Neutrophil (primary cell): ENCODE measurements around the gene AQP2.

Experiments used
- H3K27ac ChIP-seq: fragments of 200-600 bp; sonication (generic); 2 replicates; pipeline ENCODE4 v1.5.1; 2016; ENCODE audit warnings: mild to moderate bottlenecking, moderate library complexity
- H3K27me3 ChIP-seq: fragments of 200-600 bp; sonication (generic); 2 replicates; pipeline ENCODE4 v1.6.0; 2016; ENCODE audit warnings: mild to moderate bottlenecking
- H3K36me3 ChIP-seq: fragments of 200-600 bp; sonication (generic); 2 replicates; pipeline ENCODE4 v1.5.1; 2017
- H3K4me1 ChIP-seq, 2 experiments: fragments of 200-600 bp in 1 of 2; sonication (generic) in 1 of 2; 1 replicate in 1 of 2; 2 replicates in 1 of 2; pipeline versions ENCODE4 v1.5.1 to v1.6.1; 2013 to 2016; ENCODE audit warnings: low read depth in 1 of 2, low read length in 1 of 2, mild to moderate bottlenecking in 1 of 2, moderate library complexity in 1 of 2; ENCODE audit not compliant: control insufficient read depth in 1 of 2, insufficient read depth in 1 of 2
- H3K4me3 ChIP-seq, 2 experiments: fragments of 200-600 bp in 1 of 2; sonication (generic) in 1 of 2; 1 replicate in 1 of 2; 2 replicates in 1 of 2; pipeline ENCODE4 v1.5.1; 2013 to 2016; ENCODE audit warnings: low read depth in 1 of 2, low read length in 1 of 2, mild to moderate bottlenecking in 1 of 2, moderate library complexity in 1 of 2
- H3K9me3 ChIP-seq: fragments of 200-600 bp; sonication (generic); 2 replicates; pipeline ENCODE4 v1.5.1; 2016
- TF ChIP-seq, protein P1 (sequence below): fragments of 200-600 bp; sonication (generic); IDR thresholded peaks from 2 replicates; pipeline ENCODE4 v1.5.1; 2016; ENCODE audit warnings: antibody characterized with exemption

AQP2 gene

DNA sequence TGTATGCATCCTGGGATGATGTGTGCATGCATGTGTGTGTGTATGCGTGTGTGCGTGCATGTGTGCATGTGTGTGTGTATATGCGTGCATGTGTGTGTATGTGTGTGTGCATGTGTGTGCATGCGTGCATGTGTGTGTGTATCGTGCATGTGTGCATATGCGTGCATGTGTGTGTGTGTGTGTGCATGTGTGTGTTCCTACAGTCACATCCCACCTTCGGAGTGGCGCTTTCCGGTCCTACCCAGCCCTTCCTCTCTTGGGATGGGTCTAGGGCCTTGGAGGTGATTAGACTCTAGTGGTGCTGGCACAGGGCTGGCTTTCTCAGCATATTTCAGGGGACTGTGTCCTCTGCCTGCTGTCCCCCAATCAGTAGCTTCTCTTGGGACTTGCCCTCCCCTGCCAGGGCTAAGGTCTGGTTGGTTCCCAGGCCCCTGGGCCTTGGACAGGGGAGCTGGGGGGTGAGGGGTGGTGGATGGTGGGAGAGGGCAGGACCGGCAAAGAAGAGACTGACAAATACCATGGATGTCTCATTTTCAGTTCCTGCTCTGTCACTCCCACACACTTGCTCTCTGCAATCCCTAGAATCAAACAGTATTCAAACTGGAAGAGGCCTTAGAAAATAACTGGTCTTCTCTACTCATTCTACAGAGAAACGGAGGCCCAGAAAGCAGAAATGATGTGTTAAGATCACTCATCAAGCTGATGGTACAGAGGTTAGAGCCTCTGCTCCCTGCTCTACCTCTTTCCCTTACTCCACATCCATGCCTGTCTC lies 24.9 kb upstream of the AQP2 start:
- no peaks in the 10 kb centered on the region for H3K9me3 ChIP-seq
- H3K4me3 ChIP-seq = no peak overlapping the region
- TF ChIP-seq, protein P1, sequence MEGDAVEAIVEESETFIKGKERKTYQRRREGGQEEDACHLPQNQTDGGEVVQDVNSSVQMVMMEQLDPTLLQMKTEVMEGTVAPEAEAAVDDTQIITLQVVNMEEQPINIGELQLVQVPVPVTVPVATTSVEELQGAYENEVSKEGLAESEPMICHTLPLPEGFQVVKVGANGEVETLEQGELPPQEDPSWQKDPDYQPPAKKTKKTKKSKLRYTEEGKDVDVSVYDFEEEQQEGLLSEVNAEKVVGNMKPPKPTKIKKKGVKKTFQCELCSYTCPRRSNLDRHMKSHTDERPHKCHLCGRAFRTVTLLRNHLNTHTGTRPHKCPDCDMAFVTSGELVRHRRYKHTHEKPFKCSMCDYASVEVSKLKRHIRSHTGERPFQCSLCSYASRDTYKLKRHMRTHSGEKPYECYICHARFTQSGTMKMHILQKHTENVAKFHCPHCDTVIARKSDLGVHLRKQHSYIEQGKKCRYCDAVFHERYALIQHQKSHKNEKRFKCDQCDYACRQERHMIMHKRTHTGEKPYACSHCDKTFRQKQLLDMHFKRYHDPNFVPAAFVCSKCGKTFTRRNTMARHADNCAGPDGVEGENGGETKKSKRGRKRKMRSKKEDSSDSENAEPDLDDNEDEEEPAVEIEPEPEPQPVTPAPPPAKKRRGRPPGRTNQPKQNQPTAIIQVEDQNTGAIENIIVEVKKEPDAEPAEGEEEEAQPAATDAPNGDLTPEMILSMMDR = no peak
- H3K4me1 ChIP-seq = peaks cover 1 to 5% of the 10 kb centered on the region in 2 experiments
- H3K27me3 ChIP-seq = peaks cover 36% of the 10 kb centered on the region
- H3K27ac ChIP-seq = no peak overlapping the region
- H3K36me3 ChIP-seq = no peaks in the 10 kb centered on the region

DNA sequence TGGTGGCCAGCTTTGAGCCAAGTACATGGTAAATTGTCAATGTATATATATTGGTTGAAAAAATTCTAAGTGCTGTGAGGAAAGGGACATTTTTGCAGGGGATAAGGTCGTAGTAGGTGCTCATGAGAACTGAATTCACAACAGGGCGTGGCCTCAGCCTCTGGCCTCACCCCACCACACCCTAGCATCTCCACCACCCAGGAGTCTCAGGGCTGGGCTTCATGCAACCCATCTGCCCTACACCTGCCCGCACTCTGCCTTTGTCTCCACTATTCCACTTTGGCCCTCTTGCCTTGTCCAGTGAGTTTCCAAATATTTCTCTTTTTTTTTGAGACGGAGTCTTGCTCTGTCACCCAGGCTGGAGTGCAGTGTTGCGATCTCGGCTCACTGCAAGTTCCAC lies 22.1 kb upstream of the AQP2 start:
- Histone ChIP-seq H3K9me3 (no peaks in the 10 kb centered on the region), H3K27ac (no peak overlapping the region), H3K4me3 (no peak overlapping the region), H3K4me1 (no peaks in the 10 kb centered on the region), H3K36me3 (no peaks in the 10 kb centered on the region), H3K27me3 (peaks cover 41% of the 10 kb centered on the region)
- TF ChIP-seq, protein P1 = no peak

DNA sequence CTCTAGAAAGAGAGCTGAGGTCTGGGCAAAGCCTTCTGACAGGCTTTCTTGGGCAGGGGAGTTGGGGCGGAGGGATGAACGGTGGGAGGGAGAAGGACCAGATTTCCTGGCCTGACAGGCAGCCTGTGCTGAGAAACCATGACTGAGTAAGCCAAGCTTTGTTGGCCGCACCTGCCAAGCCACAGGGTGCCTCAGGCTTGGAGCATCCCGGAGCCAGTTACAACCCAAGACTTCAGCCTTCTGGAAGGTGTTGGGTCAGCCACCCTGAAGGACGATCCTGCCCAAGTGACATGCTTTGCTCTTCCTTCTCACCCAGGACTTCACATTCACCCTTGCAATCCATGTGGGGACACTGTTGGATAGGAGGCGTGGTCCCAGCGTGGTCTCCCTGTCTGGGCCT lies 21.0 kb upstream of the AQP2 start:
- no peaks in the 10 kb centered on the region for H3K4me1 ChIP-seq
- H3K27me3 ChIP-seq = peaks cover 41% of the 10 kb centered on the region
- no peaks in the 10 kb centered on the region for H3K9me3 ChIP-seq
- no peak overlapping the region for H3K4me3 ChIP-seq
- H3K36me3 ChIP-seq = no peaks in the 10 kb centered on the region
- TF ChIP-seq, protein P1 = no peak
- no peak overlapping the region for H3K27ac ChIP-seq

DNA sequence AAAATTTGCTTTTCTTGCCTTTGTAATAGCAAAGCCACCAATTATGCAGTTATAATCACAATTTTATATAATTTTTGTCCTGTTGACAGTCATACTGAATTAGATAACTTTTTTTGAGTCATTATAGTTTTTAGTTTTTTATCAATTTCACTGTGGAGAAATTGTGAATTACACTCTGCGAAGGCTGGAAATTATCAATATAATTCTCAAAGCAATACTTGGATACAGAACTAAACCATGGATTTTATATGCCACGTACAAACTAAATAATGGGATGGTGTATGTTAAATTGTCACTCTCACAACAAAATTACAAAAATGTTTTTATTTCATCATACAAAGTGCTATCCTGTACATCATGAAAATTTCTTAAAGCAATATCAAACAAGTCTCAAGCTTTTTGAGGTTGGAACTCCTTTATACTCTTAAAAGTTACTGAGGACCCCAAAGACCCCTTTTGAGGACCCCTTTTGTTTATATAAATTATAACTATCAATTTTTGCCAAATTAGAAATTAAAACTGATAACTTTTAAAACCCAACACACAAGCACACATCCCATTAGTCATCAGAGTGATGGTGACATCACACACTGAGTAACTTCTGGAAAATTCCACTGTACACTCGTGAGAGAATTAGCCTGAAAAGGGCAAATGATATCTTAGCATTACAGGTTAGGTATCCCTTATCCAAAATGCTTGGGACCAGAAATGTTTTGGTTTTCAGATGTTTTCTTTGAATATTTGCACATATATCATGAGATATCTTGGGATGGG lies 19.8 kb upstream of the AQP2 start:
- Histone ChIP-seq H3K36me3 (no peaks in the 10 kb centered on the region), H3K9me3 (no peaks in the 10 kb centered on the region), H3K27ac (no peak overlapping the region), H3K4me3 (no peak overlapping the region), H3K4me1 (no peaks in the 10 kb centered on the region), H3K27me3 (peaks cover 45% of the 10 kb centered on the region)
- TF ChIP-seq, protein P1 = no peak

DNA sequence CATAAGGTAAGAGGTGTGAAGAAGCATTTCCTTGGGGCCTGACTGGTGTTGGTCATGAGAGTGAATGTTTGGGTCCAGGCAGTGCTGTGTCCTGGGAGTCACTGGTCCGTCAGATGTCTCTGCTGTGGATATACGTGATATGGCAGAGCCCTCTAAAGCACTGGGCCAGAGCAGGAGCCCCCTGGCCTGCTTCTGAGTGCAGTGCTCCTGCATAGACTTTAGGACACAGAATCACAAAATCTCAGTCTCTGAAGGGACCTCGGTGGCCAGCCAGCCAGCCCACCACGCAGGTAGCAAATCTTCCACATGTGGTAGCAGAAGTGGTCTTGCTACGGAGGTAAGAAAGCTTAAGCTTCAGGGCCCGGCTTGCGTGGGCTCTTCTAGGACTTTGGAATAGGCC lies 18.5 kb upstream of the AQP2 start:
- TF ChIP-seq, protein P1 = no peak
- no peaks in the 10 kb centered on the region for H3K4me1 ChIP-seq
- H3K4me3 ChIP-seq = no peak overlapping the region
- no peaks in the 10 kb centered on the region for H3K36me3 ChIP-seq
- H3K9me3 ChIP-seq = no peaks in the 10 kb centered on the region
- peaks cover 45% of the 10 kb centered on the region for H3K27me3 ChIP-seq
- no peak overlapping the region for H3K27ac ChIP-seq
